ENCODE results near the gene ICOSLG. TPM values are rescaled to one million over a fixed set of nuclear protein-coding genes. Genes with fewer than 3 reads are reported as not detected.

Gene ICOSLG
- total and polyA plus RNA-seq, 2 of the 4 experiments (the other 2 are of a cell fraction) = under 0.01 to 0.09 TPM

- no peak overlapping the region for H3K14ac ChIP-seq (replicated peaks; ENCODE audit: low read depth, low read length)
- CTCF ChIA-PET = no interaction called here
- dilution Hi-C loops (cut with HindIII; ENCODE audit: low sequenced_read_pairs, unreplicated experiment) (no loop called here), in situ Hi-C loops (cut with MboI; ENCODE audit: low sequenced_read_pairs) (no loop called here), intact Hi-C loops (cut with micrococcal nuclease) (no loop called here)
- POLR2A ChIA-PET (ENCODE audit: unreplicated experiment) = no interaction called here
- H4K91ac ChIP-seq (ENCODE audit: insufficient read depth, low read depth, low read length) = no peak overlapping the region
- H3K79me1 ChIP-seq (ENCODE audit: low read depth in 1 of 2, low read length in 2 of 2) = no peaks in the 10 kb centered on the region
- H3K36me3 ChIP-seq (ENCODE audit: control insufficient read depth, insufficient read depth, low read length) = no peaks in the 10 kb centered on the region
- H2AFZ ChIP-seq (replicated peaks; ENCODE audit: low read length, poor library complexity) = no peak overlapping the region
- H2BK5ac ChIP-seq (ENCODE audit: low read depth, low read length, poor library complexity, severe bottlenecking) = no peak overlapping the region
- H3K27ac ChIP-seq (ENCODE audit: insufficient read depth, low read length) = no peak overlapping the region
- H2AK5ac ChIP-seq (ENCODE audit: low read depth, low read length) = no peak overlapping the region
- H2AK9ac ChIP-seq (replicated peaks; ENCODE audit: low read depth, low read length, poor library complexity) = no peak overlapping the region
- no peak overlapping the region for H3K4me3 ChIP-seq (ENCODE audit: insufficient read depth, low read depth, low read length)
- H3K4me1 ChIP-seq (ENCODE audit: control insufficient read depth, insufficient read depth, low read length) = no peaks in the 10 kb centered on the region
- ATAC-seq (ENCODE audit: low read depth) (no peak), DNase-seq (no peak)
- no peak for TF ChIP-seq RCOR1 (IDR thresholded peaks at IDR 0.05; ENCODE audit: insufficient replicate concordance, low read length)
- TF ChIP-seq USF2 (IDR thresholded peaks at IDR 0.05; ENCODE audit: low read depth, low read length) = no peak
- no peak for TF ChIP-seq RFX5 (IDR thresholded peaks at IDR 0.05; ENCODE audit: low read depth, low read length)
- no peak for TF ChIP-seq SMC3 (IDR thresholded peaks at IDR 0.05; ENCODE audit: low read depth, low read length)
- TF ChIP-seq MXI1 (IDR thresholded peaks at IDR 0.05; ENCODE audit: borderline replicate concordance, low read depth, low read length) = no peak
- H4K20me1 ChIP-seq (ENCODE audit: insufficient read depth, low read length) = no peaks in the 10 kb centered on the region
- peaks cover 22% of the 10 kb centered on the region for H3K27me3 ChIP-seq (ENCODE audit: control insufficient read depth, insufficient read depth, low read length)
- WGBS, 2 experiments (ENCODE audit: extremely low coverage in 2 of 2, insufficient read length in 1 of 2) = 90% methylated on average over 13 of the region's 34 CpGs; no CpG with 5 or more reads in 1 of the 2 experiments
- H3K23ac ChIP-seq (ENCODE audit: low read depth, low read length) = no peak overlapping the region
- H3K9me3 ChIP-seq (ENCODE audit: control insufficient read depth, insufficient read depth, low read length) = peaks cover 8% of the 10 kb centered on the region
- no peak overlapping the region for H3K56ac ChIP-seq (ENCODE audit: extremely low read depth, insufficient read depth, low read length)
- H4K5ac ChIP-seq (ENCODE audit: low read depth, low read length) = no peak overlapping the region
- no peak overlapping the region for H3K4me2 ChIP-seq (ENCODE audit: low read depth, low read length)
- H3K18ac ChIP-seq (ENCODE audit: low read depth, low read length) = no peak overlapping the region
- H2BK20ac ChIP-seq (ENCODE audit: low read depth, low read length) = no peak overlapping the region
- H2BK15ac ChIP-seq (ENCODE audit: low read depth, low read length) = no peak overlapping the region
- no peaks in the 10 kb centered on the region for H3K9me1 ChIP-seq (ENCODE audit: insufficient read depth, low read length)
- no peak overlapping the region for H3K9ac ChIP-seq (ENCODE audit: low read depth, low read length)
- H3K4ac ChIP-seq (ENCODE audit: low read depth, low read length) = no peak overlapping the region
- BruUV-seq (replicated peaks) = no TSS peak
- H4K8ac ChIP-seq (ENCODE audit: low read depth in 2 of 2, low read length in 2 of 2) = no peak overlapping the region
- H2BK120ac ChIP-seq (ENCODE audit: low read depth, low read length) = no peak overlapping the region
Measured at GRCh38 chr21:44258056-44258725, 17.4 kb upstream of the ICOSLG start.

Measured in IMR-90 (cell line).